Glomerular visceral epithelial cell (primary cell): Measurements from ENCODE around the gene SCAPER.

Experiments
- DNase-seq: peaks from one replicate; pipeline ENCODE4 v3.0.0-alpha.2; 2016; ENCODE audit errors: extremely low spot score

Gene SCAPER

GRCh38 chr15:76340198-76340802 is 564.8 kb downstream of the SCAPER start:
- no peak for DNase-seq

DNA sequence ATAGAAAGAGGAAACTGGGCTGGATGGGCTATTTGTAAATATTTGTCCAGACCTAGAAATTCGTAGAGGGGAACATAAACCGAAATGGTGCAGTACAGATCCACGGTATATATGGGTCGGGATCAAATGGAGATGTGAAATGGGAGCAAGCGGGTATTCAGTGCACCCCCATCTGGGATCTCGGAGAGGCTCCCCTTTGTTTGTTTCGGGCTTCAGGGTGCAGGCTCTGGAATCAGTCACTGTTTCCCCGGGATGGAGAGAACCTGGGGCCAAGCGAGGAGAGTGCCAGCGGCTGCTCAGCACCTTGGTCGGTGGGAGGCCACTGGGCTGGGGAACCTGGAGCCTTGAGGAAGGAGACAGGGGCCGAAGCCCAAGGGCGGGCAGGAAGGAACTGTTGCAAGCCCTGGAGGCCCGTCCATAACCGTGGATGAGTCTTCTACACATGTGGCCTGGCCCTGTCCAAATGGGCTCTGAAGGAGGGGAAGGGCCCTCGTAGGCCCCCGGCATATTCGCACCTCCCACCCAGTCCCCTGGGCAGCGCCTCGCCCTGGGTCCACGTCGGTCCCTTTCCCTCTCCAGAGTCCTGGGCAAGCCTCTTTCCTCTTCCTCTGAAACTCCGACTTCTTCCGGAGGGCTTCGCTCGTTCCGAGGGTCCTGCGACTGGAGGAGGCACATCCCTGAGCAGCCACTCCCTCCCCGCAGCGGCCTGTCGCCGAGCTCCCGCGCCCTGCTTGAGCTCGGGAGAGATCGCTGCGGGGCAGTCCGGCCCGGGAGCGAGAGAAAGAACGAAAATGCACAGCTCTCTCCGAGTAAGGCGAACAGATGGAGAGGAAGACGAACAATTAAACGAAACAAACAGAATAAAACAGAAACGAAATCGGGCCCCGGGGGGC is 565.6 kb downstream of the SCAPER start:
- DNase-seq, result no peak

DNA sequence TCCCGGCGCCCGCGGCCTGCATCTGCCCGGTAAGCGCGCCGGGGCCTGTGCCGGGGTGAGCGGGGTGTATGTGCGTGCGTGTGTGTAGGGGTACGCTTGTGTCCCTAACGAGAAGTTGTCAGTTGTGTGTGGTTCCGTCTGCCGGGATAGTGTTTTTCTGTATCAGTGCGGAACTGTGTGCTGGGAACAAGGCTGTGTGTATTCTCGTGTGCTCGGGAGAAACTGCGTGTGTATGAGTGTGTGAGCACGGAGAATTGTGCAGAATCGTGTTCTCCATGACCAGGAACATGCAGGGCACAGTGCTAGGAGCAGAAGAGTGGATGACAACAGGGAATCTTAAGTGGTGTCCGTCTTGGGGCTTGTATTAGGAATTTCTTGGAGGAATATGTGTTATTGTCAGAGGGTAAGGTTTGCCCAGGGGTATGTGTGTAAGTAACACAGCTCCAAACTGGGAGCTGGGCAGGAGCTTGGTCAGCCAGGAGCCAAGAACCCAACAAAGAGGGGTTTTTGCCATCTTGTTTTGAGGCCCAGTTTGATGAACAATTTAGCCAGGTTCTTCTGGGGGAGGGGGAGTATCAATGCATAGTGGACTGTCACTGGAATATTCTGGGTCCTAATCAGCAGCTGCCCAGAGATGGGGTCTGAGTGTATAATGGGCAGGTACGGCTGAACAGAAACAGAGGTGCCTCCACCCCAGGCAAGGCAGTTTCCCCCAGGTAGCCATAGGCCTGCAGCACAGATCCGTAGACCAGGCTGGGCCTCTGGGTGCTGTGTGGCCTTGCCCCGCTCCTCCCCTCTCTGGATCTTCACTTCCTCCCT is 566.4 kb downstream of the SCAPER start:
- no peak for DNase-seq

DNA sequence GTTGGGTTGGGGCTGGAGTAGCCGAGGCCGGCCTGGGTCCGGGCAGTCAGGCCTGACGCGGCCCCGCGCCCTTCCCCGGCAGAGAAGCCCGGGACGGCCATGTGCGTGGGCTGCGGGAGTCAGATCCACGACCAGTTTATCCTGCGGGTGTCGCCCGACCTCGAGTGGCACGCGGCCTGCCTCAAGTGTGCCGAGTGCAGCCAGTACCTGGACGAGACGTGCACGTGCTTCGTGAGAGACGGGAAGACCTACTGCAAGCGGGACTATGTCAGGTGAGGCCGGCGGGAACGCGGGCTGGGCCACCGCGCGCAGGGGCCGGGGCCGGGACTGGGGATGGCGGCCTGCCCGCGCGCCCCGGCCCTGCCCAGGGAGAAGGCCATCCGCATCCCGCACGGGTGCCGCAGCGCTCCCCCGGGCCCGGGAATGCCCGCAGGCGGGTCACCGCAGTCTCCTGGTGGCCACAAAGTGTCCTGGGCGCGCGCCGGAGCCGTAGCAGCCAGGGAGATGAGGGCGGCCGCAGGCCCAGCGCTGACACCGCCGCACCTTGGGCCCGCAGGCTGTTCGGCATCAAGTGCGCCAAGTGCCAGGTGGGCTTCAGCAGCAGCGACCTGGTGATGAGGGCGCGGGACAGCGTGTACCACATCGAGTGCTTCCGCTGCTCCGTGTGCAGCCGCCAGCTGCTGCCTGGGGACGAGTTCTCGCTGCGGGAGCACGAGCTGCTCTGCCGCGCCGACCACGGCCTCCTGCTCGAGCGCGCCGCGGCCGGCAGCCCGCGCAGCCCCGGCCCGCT is 567.2 kb downstream of the SCAPER start:
- DNase-seq, result peak; percentile 22

- DNase-seq, result peak; percentile 44
These were observed 568.0 kb downstream of the SCAPER start for GRCh38 chr15:76337059-76337695.

- DNase-seq, result peak; percentile 92
These were observed 568.7 kb downstream of the SCAPER start, which contains the start of gene ISL2 for GRCh38 chr15:76336254-76337058. TSS of gene ISL2 (plus strand) at chr15:76336773. CDS start at chr15:76336884, 111 bp downstream.

- DNase-seq, result peak; percentile 17
These were observed 569.6 kb downstream of the SCAPER start for GRCh38 chr15:76335307-76336253.

- no peak for DNase-seq
These were observed 570.5 kb downstream of the SCAPER start for GRCh38 chr15:76334438-76335306.

DNA sequence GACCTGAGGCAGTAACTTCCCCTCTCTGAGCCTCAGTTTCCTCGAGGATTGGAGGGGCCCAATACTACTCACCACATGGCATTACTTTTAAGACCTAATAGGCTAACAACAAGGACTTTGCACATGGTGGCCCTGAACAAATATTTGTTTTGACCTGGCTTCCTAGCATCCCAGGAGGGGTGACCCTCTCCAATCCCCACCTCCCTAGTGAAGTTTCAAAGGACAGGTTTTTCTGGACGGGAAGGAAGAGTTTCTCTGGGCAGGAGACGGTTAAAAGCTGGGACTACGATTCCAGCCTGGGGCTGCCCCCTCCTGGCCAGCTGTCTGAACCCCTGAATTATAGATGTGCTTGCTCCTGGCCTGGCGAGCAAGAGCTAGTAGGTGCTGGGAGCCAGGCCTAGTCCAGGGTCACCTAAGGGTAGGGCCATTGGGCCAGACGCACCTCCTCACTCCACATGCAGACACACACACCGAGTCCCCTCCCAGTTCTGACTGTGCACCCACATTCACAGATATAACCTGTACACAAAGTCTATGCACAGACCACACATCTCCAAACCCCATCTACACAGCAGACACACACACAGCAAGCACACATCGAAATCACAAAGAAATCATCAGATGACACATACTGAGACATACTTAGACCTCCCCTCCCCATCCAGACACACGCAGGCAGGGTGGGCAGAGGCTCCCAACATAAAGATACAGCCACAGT is 571.3 kb downstream of the SCAPER start:
- DNase-seq, result no peak

GRCh38 chr15:76333309-76333708 is 571.8 kb downstream of the SCAPER start:
- no peak for DNase-seq

DNA sequence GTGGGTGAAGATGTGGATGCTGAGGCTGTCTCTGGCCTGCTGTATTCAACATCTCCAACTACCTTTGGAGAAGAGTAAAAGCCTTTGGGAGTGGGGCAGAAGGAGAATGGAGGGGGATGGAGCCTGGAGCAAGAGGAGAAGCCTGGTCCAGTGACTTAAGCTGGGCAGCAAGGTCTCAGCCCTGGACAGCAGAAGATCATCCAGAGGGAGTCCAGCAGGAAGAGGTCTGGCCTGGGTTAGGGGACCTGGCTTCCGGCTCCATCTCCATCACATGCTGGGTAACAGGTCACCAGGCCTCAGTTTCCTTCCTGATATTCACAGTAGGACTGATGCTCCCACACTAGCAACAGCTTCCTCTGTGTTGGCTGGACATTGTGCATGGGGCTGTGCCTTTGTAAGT is 572.3 kb downstream of the SCAPER start:
- no peak for DNase-seq

DNA sequence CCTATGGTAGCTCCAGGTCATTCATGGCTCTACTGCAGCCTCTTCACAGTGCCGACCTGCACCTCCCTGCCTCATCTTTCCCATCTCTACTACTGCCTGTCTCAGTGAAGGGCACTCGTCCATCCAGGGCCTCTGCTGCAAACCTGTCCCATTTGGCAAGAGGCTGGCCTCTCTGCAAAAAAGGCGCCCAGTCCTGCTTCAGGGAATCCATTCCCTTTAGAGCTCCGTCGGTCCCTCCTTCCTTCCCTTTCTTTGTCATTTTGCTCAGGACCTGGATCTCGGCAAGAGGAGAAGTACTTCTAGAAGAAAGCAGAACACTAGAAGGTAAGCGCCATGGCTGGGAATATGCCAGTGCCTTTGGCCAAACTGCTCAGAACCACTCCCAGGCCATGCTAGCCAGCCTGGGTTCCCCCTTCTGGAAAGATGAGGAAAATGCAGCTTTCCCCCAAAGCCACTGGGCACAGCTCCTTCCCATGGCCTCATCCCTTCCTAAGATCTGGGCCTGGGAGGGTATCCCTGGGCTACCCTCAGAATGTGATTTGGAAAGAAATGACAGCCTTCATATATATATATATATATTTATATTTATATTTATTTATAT is 575.0 kb downstream of the SCAPER start:
- DNase-seq, result peak; percentile 39

- DNase-seq, result peak; percentile 61
These were observed 576.2 kb downstream of the SCAPER start for GRCh38 chr15:76328958-76329357.

DNA sequence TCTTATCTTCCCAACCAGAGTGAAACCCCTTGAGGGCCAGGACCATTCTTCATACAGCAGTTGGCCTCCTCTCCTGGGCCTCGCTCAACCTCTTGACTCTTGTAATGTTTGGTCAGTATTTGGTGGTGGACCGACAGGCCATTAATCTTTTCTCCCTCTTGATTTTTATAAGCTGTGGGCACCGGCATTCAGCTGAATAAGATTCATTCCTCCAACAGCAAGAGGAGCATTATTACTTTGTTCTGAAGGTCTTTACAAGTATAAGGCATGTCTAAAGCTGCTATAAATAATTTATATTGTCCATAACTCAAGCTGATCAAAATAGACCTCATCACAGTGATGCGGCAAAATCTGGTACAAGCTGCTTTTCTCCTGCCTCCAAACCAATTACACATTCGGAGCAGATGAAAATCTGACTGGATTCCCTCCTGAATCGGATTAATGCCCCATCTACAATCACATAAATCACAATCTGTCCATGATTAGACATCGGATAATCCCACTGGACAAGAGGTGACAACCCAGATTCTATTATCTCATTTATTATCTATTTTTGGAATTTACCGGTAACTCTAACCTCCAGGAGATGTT is 576.9 kb downstream of the SCAPER start:
- DNase-seq, result no peak

GRCh38 chr15:76327191-76328105 is 577.7 kb downstream of the SCAPER start:
- DNase-seq, result no peak
